Upper lobe of right lung (tissue), 1 donor: ENCODE results near the gene CDKN2B. TPM values are rescaled to one million over a fixed set of nuclear protein-coding genes. Genes with fewer than 3 reads are reported as not detected.

ENCODE experiments used
- ATAC-seq: fragments of 200-7000 bp; cut with Tn5 transposase; one replicate; pipeline ENCODE4 v1.9.1; 2020; ENCODE audit warnings: mild to moderate bottlenecking, moderate library complexity
- DNase-seq: peaks from one replicate; pipeline ENCODE4 v3.0.0-alpha.2; 2020
- H3K27ac ChIP-seq: fragments of 200-600 bp; one replicate; pipeline ENCODE4 v1.8.0; 2022
- H3K27me3 ChIP-seq: fragments of 200-600 bp; one replicate; pipeline ENCODE4 v1.8.0; 2022; ENCODE audit warnings: mild to moderate bottlenecking
- H3K36me3 ChIP-seq: fragments of 200-600 bp; one replicate; pipeline ENCODE4 v1.8.0; 2022
- H3K4me1 ChIP-seq: fragments of 200-600 bp; one replicate; pipeline ENCODE4 v1.8.0; 2022
- H3K4me3 ChIP-seq: fragments of 200-600 bp; one replicate; pipeline ENCODE4 v1.8.0; 2022; ENCODE audit warnings: mild to moderate bottlenecking
- H3K9me3 ChIP-seq: fragments of 200-600 bp; one replicate; pipeline ENCODE4 v1.8.0; 2022
- intact Hi-C: fragments of 100-400 bp; cut with DNase I; formaldehyde crosslinking; loops from one replicate; pipeline ENCODE4 v1.11.0; 2022
- total RNA-seq: library from RNA; stranded (reverse); fragmentation: NEBNext Ultra II Directional; extraction: Animal tissue kit (Norgen Biotek cat#: 25700); gene quantifications from one replicate; pipeline ENCODE4 v1.2.1, GENCODE V29; 2021
- TF ChIP-seq, protein P1 (sequence below): fragments of 200-600 bp; IDR thresholded peaks from one replicate; pipeline ENCODE4 v1.8.0; 2022; ENCODE audit warnings: antibody characterized with exemption
- donor health status: DM: no; HTN: yes; CAD: no; lungs with severe emphysema.

The CDKN2B gene
- total RNA-seq, 1 donor from 2014 or later: 31.3 TPM

DNA sequence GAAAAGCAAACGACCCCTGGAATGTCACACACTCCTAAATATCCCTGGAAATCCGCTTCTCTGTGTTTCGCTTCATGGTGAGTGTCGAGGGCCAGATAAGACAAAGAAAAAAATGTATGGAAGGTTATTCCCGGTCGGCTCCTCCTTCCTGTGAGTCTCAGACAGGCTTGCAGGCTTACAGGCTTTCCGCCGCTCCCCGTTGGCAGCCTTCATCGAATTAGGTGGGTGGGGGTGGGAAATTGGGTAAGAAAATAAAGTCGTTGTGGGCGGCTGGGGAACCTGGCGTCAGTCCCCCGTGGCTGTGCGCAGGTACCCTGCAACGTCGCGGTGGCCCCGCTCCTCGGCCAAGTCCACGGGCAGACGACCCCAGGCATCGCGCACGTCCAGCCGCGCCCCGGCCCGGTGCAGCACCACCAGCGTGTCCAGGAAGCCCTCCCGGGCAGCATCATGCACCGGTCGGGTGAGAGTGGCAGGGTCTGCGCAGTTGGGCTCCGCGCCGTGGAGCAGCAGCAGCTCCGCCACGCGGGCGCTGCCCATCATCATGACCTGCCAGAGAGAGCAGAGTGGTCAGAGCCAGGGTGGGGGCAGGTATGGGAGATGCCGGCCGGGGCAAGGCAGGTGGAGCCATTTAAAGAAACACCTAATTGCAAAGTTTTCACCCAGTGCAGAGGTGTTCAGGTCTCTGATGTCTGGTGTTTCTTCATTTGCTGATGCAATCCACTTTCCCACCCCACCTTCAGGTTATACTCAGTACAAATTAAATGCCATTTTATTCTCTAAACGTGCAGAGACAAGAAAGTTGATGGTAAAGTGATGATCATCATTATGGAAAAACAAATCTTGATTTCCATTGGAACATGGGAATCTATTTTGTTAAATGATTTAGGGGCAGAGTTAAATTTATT, 3.2 kb downstream of the CDKN2B start:
- peaks cover 28% of the 10 kb centered on the region for H3K27me3 ChIP-seq
- intact Hi-C loops: loop anchor here (10.0 kb wide), 1 partner anchor 191 kb away; no protein-coding TSS in a partner anchor

DNA sequence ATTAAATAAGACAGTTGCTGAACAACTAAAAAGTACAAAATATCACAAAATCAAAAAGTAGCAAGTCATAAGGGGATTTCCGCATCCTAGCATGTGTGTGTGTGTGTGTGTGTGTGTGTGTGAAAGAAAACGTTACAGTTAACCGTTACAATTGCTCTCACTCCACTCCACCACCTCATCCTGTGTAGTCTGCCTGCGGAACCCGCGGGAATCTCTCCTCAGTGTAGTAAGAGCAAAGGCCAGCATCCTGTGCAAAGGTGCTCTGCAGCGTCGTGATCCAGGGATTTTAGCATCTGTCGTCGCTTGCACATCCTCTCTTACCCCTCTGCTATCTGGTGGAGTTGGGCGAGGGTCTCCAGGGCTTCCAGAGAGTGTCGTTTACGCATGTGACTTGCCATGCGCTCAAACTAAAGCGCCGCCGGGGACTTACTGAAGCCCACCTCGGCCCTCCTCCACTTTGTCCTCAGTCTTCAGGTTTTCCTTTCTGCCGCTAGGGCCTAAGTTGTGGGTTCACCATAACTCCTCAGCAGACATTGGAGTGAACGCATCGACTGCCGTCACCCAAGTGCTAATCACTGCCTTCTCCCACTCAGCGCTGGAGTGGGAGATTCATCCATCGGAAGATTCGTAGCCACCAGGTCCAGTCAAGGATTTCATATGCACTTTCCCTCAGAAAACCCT, 3.9 kb downstream of the CDKN2B start:
- DNase-seq (peak; percentile 47), ATAC-seq (no peak)
- TF ChIP-seq, protein P1, sequence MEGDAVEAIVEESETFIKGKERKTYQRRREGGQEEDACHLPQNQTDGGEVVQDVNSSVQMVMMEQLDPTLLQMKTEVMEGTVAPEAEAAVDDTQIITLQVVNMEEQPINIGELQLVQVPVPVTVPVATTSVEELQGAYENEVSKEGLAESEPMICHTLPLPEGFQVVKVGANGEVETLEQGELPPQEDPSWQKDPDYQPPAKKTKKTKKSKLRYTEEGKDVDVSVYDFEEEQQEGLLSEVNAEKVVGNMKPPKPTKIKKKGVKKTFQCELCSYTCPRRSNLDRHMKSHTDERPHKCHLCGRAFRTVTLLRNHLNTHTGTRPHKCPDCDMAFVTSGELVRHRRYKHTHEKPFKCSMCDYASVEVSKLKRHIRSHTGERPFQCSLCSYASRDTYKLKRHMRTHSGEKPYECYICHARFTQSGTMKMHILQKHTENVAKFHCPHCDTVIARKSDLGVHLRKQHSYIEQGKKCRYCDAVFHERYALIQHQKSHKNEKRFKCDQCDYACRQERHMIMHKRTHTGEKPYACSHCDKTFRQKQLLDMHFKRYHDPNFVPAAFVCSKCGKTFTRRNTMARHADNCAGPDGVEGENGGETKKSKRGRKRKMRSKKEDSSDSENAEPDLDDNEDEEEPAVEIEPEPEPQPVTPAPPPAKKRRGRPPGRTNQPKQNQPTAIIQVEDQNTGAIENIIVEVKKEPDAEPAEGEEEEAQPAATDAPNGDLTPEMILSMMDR: no peak
- Histone ChIP-seq H3K4me1 (peaks cover 4% of the 10 kb centered on the region), H3K27ac (no peak overlapping the region), H3K27me3 (peaks cover 28% of the 10 kb centered on the region), H3K4me3 (no peak overlapping the region), H3K36me3 (no peaks in the 10 kb centered on the region), H3K9me3 (no peaks in the 10 kb centered on the region)
- intact Hi-C loops: loop anchor here (10.0 kb wide), 1 partner anchor 190 kb away; no protein-coding TSS in a partner anchor

More for the DNA sequence above, 3.2 kb downstream of the CDKN2B start:
- Histone ChIP-seq H3K9me3 (no peaks in the 10 kb centered on the region), H3K4me1 (peaks cover 4% of the 10 kb centered on the region), H3K36me3 (no peaks in the 10 kb centered on the region), H3K27ac (no peak overlapping the region), H3K4me3 (no peak overlapping the region)
- TF ChIP-seq, protein P1: no peak
- ATAC-seq (no peak), DNase-seq (peak; percentile 52)

DNA sequence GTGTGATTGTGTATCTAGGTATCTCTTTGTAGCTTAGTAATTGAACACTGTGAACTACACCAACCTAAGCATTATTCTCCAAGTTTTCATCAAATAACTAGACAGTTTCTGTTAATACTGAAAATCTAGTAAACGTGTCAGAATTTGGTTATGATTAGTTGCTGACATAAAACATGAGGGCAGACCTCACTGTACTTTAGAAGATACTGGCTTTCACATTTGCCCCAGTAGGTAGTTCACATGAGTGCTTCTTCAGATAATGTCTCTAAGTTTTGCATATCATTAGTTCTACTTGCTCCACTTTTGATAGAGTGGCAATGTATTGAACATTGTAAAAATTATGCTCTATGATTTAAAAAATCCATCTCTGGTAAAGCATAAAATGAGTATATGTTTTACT, 7.1 kb downstream of the CDKN2B start:
- TF ChIP-seq, protein P1: no peak
- ATAC-seq: no peak
- no peak overlapping the region for H3K27ac ChIP-seq
- H3K4me3 ChIP-seq: no peak overlapping the region
- H3K9me3 ChIP-seq: no peaks in the 10 kb centered on the region
- H3K4me1 ChIP-seq: no peaks in the 10 kb centered on the region
- intact Hi-C loops: loop anchor here (10.0 kb wide), 1 partner anchor 187 kb away; no protein-coding TSS in a partner anchor
- peaks cover 24% of the 10 kb centered on the region for H3K27me3 ChIP-seq
- H3K36me3 ChIP-seq: no peaks in the 10 kb centered on the region
- no peak for DNase-seq

DNA sequence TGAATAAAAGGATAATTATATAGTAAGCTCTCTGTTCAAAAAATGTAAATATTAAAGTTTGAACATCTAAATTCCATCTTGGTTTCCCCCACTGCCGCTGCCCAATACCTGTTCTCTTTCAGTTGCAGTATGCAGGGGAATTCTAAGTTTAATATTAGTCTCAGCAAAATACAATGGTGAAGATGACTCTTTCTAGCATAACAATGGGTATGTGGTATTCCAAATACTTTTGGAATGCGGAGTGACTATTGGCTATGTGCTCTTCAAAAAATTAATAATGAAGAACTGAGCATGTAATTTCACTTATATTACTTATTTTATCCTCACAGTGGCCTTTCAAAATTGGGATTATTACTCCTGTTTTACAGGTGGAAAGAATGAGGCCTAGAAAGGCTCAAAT, 11.1 kb downstream of the CDKN2B start:
- Histone ChIP-seq H3K4me1 (no peaks in the 10 kb centered on the region), H3K36me3 (no peaks in the 10 kb centered on the region), H3K9me3 (no peaks in the 10 kb centered on the region), H3K4me3 (no peak overlapping the region), H3K27me3 (peaks cover 4% of the 10 kb centered on the region), H3K27ac (no peak overlapping the region)
- TF ChIP-seq, protein P1: no peak
- intact Hi-C loops: no loop called here
- no peak for DNase-seq
- no peak for ATAC-seq

DNA sequence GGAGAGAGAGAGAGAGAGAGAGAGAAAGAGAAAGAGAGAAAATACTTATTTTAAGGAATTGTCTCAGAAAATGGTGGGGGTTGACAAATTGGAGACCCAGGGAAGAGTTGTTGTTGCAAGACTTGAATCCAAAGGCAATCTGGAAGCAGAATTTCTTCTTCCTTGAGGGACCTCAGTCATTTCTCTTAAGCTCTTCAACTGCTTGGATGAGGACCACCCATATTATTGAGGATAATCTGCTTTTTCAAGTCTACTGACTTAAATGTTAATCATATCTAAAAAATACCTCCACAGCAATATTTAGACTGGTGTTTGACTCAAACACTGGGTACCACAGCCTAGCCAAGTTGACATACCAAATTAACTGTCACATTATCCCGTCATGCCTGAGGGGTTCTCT, 11.6 kb downstream of the CDKN2B start:
- Histone ChIP-seq H3K27me3 (peaks cover 2% of the 10 kb centered on the region), H3K4me1 (no peaks in the 10 kb centered on the region), H3K9me3 (no peaks in the 10 kb centered on the region), H3K4me3 (no peak overlapping the region), H3K27ac (no peak overlapping the region), H3K36me3 (no peaks in the 10 kb centered on the region)
- ATAC-seq (no peak), DNase-seq (no peak)
- TF ChIP-seq, protein P1: no peak
- intact Hi-C loops: no loop called here
